Activated naive CD8-positive, alpha-beta T cell treated with anti-CD3 and anti-CD28 coated beads, Interleukin-2, amount 10 ng/mL, durations not matched to agents 7 days and 5 days (primary cell): ENCODE data around the gene C1QL3. TPM values are rescaled to one million over a fixed set of nuclear protein-coding genes. Genes with fewer than 3 reads are reported as not detected.

Source experiments
- ATAC-seq: fragments of 150-1000 bp; cut with Tn5 transposase; one replicate; pipeline ENCODE4 v1.10.0; 2021; ENCODE audit warnings: low read depth, moderate library complexity
- POLR2A ChIA-PET: fragments of 350-600 bp; sonication (Branson Sonifier 250); formaldehyde crosslinking; loops from one replicate; lab custom pipeline; 2021; ENCODE audit warnings: antibody characterized with exemption; lab: Charles Lee
- DNase-seq: peaks from one replicate; pipeline ENCODE4 v3.0.0; 2021
- H3K27ac Mint-ChIP-seq: one replicate; pipeline ENCODE4 v1.8.0; 2022; ENCODE audit warnings: mild to moderate bottlenecking, mixed read lengths
- H3K27me3 Mint-ChIP-seq: one replicate; pipeline ENCODE4 v1.8.0; 2022; ENCODE audit warnings: mild to moderate bottlenecking, moderate library complexity, mixed read lengths
- H3K36me3 Mint-ChIP-seq: one replicate; pipeline ENCODE4 v1.8.0; 2021; ENCODE audit warnings: mild to moderate bottlenecking, mixed read lengths
- H3K4me1 Mint-ChIP-seq: one replicate; pipeline ENCODE4 v1.8.0; 2021; ENCODE audit warnings: mixed read lengths
- H3K4me3 Mint-ChIP-seq: one replicate; pipeline ENCODE4 v1.8.0; 2022; ENCODE audit warnings: mild to moderate bottlenecking, moderate library complexity, mixed read lengths
- H3K9me3 Mint-ChIP-seq: one replicate; pipeline ENCODE4 v1.8.0; 2021; ENCODE audit warnings: mixed read lengths
- total RNA-seq, 2 experiments: library from RNA; stranded (reverse); gene quantifications; one replicate each; pipeline ENCODE4 v1.2.3, GENCODE V29; 2021

C1QL3 gene
- total RNA-seq, 2 experiments from 2014 or later = not detected

- no peak for DNase-seq
- H3K27ac Mint-ChIP-seq = no peak overlapping the region
- H3K27me3 Mint-ChIP-seq = no peaks in the 10 kb centered on the region
- no peaks in the 10 kb centered on the region for H3K4me1 Mint-ChIP-seq
- no peak overlapping the region for H3K4me3 Mint-ChIP-seq
- POLR2A ChIA-PET = no interaction called here
- H3K9me3 Mint-ChIP-seq = no peaks in the 10 kb centered on the region
- no peak for ATAC-seq
- peaks cover 10% of the 10 kb centered on the region for H3K36me3 Mint-ChIP-seq
These were observed 42.9 kb downstream of the C1QL3 start for GRCh38 chr10:16478801-16479200.

- DNase-seq (no peak), ATAC-seq (no peak)
- Mint-ChIP-seq H3K4me1 (no peaks in the 10 kb centered on the region), H3K27me3 (no peaks in the 10 kb centered on the region), H3K9me3 (no peaks in the 10 kb centered on the region), H3K36me3 (peaks cover 5% of the 10 kb centered on the region), H3K27ac (no peak overlapping the region), H3K4me3 (no peak overlapping the region)
- POLR2A ChIA-PET = no interaction called here
These were observed 43.9 kb downstream of the C1QL3 start for GRCh38 chr10:16477757-16478156.

- no peak overlapping the region for H3K4me3 Mint-ChIP-seq
- peaks cover 20% of the 10 kb centered on the region for H3K36me3 Mint-ChIP-seq
- no peak overlapping the region for H3K27ac Mint-ChIP-seq
- POLR2A ChIA-PET = no interaction called here
- H3K27me3 Mint-ChIP-seq = no peaks in the 10 kb centered on the region
- DNase-seq (no peak), ATAC-seq (no peak)
- no peaks in the 10 kb centered on the region for H3K9me3 Mint-ChIP-seq
- peaks cover 3% of the 10 kb centered on the region for H3K4me1 Mint-ChIP-seq
These were observed 48.9 kb downstream of the C1QL3 start for GRCh38 chr10:16472828-16473227.

- DNase-seq = no peak
These were observed 50.9 kb downstream of the C1QL3 start for GRCh38 chr10:16470747-16471146.

GRCh38 chr10:16466001-16466400, 55.7 kb downstream of the C1QL3 start:
- Mint-ChIP-seq H3K36me3 (peaks cover 41% of the 10 kb centered on the region), H3K9me3 (no peaks in the 10 kb centered on the region), H3K27me3 (no peaks in the 10 kb centered on the region), H3K27ac (no peak overlapping the region), H3K4me1 (peaks cover 11% of the 10 kb centered on the region), H3K4me3 (no peak overlapping the region)
- POLR2A ChIA-PET = interaction anchor here (0.7 kb wide), 1 partner anchor 21 kb away, joined by 3 read pairs; no protein-coding TSS in a partner anchor
- ATAC-seq (no peak), DNase-seq (no peak)

More at GRCh38 chr10:16470747-16471146, 50.9 kb downstream of the C1QL3 start:
- H3K27me3 Mint-ChIP-seq = no peaks in the 10 kb centered on the region
- no peaks in the 10 kb centered on the region for H3K9me3 Mint-ChIP-seq
- peaks cover 24% of the 10 kb centered on the region for H3K36me3 Mint-ChIP-seq
- H3K27ac Mint-ChIP-seq = no peak overlapping the region
- POLR2A ChIA-PET = no interaction called here
- no peak for ATAC-seq
- H3K4me3 Mint-ChIP-seq = no peak overlapping the region
- peaks cover 9% of the 10 kb centered on the region for H3K4me1 Mint-ChIP-seq

Other genes starting within 250 kb of the C1QL3 start
- gene PTER, start 84.9 kb downstream of the C1QL3 start, total RNA-seq = 10 to 100 TPM; 19.8 to 21.3 TPM